Activated T-helper 1 cell treated with anti-CD3 and anti-CD28 coated beads, Interleukin-2, amount 50 U/mL, for 16 hours (primary cell): ENCODE data around the gene C11orf68.

Source experiments
- DNase-seq, 2 donors: peaks; one replicate each; pipeline ENCODE4 v3.0.0-alpha.2; 2020; ENCODE audit warnings: low read depth in 1 of 2, low spot score in 1 of 2

The C11orf68 gene

DNA sequence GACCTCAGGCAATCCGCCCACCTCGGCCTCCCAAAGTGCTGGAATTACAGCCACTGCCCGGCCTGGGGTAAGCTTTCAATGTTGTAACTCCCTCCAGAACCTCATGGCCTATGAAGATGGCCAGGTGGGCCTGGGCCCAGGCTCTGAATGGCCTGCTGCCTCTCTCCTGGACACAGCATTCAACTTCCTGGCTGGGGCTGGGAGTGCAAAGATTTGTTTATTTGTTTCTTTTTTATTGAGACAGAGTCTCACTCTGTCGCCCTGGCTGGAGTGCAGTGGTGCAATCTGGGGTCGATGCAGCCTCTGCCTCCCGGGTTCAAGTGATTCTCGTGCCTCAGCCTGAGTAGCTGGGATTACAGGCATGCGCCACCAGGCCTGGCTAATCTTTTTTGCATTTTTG lies 25.9 kb upstream of the C11orf68 start:
- DNase-seq: no peak

DNA sequence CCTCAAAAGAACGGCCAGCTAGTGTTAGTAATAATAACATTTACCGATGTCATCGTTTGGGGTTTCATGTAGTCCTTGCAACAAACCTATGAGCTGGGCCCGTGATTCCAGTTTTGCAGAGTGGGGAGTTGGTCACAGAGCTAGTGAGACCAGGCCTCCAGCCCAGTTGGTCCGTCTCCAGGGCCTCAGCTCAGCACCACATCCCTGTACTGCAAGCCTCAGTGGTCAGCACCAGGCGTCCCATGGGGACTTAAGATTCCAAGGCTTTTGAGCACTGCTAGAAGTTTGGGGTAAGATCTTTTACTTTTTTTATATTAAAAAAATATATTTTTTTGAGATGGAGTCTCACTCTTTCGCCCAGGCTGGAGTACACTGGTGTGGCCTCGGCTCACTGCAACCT lies 25.3 kb upstream of the C11orf68 start:
- DNase-seq: no peak

GRCh38 chr11:65942531-65942930 lies 23.7 kb upstream of the C11orf68 start:
- DNase-seq: no peak

- DNase-seq: no peak
Observed at GRCh38 chr11:65941720-65942310, 23.0 kb upstream of the C11orf68 start.

DNA sequence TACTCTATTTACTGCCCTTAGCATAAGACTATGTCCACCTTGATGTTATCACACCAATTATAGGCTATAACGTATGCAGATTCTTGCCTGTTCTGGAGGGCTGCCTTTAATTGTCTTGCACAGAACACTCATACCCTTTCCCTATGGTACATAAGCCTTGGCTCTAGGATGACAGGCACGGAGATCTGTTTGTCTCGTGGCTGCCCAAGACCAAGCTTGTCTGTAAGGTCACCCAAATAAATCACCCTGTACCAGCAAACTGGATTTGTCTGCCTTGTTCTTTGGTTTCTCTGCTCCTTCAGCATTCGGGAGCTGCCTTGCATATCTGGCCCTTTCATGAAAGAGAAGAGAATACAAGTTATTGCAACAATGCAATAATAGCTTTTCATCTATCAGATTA lies 18.9 kb upstream of the C11orf68 start:
- no peak for DNase-seq

GRCh38 chr11:65934014-65934413 lies 15.2 kb upstream of the C11orf68 start:
- DNase-seq: no peak

DNA sequence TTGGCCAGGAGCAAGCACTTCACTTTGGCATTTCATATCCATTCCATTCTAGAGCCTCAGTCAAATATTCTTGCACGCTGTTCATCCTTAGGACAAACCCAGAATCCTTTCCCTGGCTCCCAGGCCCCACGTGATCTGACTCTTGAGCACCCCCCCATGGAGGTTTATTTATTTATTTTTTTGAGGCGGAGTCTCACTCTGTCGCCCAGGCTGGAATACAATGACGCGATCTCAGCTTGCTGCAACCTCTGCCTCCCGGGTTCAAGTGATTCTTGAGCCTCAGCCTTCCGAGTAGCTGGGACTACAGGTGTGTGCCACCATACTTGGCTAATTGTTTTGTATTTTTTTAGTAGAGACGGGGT lies 13.7 kb upstream of the C11orf68 start:
- no peak for DNase-seq

- DNase-seq: no peak
Observed at GRCh38 chr11:65931773-65932557, 13.1 kb upstream of the C11orf68 start.

GRCh38 chr11:65928667-65929066 lies 9.8 kb upstream of the C11orf68 start:
- DNase-seq: no peak

DNA sequence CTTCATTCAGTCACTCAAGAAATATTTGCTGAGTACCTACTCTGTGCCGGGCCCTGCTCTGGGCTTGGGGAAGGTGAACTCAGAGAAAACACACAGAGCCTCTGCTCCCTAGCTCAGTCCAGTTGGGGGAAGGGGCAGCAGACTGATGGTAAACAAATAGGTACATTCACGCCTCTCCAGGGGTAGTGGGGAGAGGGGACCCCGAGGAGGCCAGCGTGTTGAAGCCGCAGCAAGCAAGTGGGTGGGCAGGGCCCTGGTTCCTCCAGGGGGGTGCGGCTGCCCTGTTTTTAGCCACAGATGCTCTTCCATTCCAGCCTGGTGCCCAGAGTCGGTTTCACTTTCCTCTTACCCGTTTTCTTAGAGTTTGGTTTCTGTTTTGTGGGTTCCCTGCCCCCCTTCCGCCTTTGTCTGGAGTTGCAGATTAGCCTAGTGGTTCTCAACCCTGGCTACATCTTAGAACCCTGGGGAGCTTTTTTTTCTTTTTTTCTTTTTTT lies 9.1 kb upstream of the C11orf68 start:
- peak; percentile 44 to 58 for DNase-seq

DNA sequence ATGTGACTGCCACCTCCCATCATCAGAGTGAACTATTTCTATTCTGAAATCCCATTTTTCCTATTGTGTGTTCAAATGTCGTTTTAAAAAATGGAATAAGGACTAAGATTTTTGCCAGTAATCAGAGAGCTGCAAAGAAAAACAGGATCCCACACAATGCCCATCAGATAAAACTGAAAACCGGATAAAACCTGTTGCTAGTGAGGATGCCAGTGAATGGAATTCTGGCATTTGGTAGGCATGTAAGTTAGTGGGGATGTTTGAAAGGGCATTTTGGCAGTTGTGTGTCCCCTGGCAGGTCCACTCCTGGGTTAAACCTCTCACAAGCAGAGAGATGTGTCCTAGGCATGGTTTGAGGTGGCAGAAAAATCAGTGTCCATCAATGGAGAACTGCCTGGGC lies 6.5 kb upstream of the C11orf68 start:
- DNase-seq: no peak

GRCh38 chr11:65922565-65922964 lies 3.7 kb upstream of the C11orf68 start:
- DNase-seq: no peak

- DNase-seq: no peak
Observed at GRCh38 chr11:65921876-65922275, 3.0 kb upstream of the C11orf68 start.

GRCh38 chr11:65921033-65921555 lies 2.2 kb upstream of the C11orf68 start:
- DNase-seq: no peak

GRCh38 chr11:65920372-65920802 lies 1.5 kb upstream of the C11orf68 start:
- DNase-seq: no peak

DNA sequence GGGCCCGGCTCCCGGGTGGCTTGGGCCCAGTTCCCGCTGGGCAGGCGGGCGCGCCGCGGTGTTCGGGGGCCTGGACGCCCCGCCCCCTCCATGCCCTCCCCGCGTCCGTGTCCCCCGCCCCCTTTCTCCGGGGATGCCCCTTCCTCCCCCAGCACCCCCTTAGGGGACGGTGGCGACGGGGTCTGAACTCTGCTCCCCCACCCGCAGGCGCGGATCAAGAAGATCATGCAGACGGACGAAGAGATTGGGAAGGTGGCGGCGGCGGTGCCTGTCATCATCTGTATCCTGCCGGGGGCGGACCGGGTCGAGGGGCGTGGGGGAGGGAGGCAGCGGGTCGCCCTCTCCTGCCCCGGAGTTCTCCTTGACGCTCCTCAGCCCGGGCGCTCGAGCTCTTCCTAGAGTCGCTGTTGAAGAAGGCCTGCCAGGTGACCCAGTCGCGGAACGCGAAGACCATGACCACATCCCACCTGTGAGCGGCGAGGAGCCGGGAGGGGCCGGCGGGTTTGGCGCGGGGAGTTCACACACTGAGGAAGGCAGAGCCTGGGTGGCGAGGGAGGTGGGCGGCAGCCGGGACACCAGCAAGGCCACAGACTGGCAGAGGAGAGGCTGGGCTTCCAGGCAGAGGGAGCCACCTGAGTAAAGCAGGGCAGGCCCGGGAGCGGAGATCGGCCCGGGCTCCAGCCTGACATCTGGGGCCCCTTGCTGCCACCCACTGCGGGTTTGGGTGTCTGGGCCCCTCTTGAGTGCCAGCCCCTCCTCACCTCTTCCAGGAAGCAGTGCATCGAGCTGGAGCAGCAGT lies 910 bp upstream of the C11orf68 start:
- DNase-seq: peak in 1 of 2 donors; percentile 28

GRCh38 chr11:65919141-65919572 lies 295 bp upstream of the C11orf68 start, which contains the start of gene DRAP1:
Gene DRAP1, plus strand, starts transcription at chr11:65919426. Its CDS starts 76 bp downstream, at chr11:65919502.
- DNase-seq: peak; percentile 98 to 100

DNA sequence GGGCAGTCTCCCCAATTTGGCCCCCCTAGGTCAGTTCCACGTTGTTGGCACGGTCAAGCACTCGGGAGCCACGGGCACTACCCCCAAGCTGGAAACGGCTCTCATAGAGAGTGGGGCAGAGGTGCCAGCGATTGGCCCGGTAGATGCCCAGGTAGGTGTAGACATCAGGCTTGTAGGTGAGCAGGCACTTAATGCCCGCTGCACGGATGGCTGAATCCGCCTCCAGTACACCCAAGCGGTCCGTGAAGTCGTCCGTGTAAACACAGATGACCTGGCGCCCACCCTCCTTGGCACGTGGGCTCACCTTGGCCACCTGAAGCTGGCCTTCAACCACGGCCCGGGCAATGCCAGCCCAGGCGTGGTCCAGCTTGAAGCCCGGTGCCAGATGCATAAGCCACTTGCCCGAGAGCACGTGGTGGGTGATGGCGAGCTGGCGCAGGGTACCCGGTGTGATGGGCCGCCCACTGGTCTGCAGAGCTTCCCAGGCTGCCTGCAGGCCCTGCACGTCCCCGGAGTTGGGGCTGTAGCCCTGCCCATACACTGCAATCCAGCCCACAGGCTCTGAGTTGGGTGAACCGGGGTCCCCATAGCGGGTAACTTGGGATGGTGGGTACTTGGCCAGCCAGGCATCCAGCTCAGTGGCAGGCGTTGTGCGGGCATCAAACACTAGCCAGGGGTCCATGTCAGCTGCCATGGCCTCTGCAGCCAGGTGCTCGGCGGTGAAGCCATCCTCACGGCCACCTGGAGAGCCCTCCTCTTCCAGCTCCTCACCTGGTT lies 1.2 kb downstream of the C11orf68 start:
- no peak for DNase-seq

- no peak for DNase-seq
Observed at GRCh38 chr11:65917077-65917433, 1.8 kb downstream of the C11orf68 start.

DNA sequence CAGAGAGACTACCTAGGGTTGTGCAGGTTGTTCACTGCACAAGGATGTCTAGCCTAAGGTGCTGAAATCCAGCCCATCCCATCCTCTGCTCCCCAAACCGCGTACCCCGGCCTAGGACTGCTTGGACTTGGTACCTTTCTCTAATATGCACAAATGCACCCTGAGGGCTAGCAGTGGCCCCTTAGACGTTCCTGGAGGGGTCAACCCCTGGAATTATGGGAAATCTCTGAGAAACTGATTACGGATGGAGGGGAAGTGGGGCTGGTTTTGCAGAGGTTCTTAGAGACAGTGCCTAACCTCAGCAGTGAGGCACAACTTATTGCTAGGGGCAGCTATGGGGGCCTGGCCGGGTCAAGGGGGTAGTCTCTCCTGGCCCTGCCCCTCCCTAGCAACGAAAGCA lies 2.5 kb downstream of the C11orf68 start:
- DNase-seq: no peak

- DNase-seq: no peak
Observed at GRCh38 chr11:65915821-65916251, 3.0 kb downstream of the C11orf68 start.
